WTC11 (cell line): ENCODE measurements around the gene SMAD3. TPM values are rescaled to one million over a fixed set of nuclear protein-coding genes. Genes with fewer than 3 reads are reported as not detected.

ENCODE experiments used
- ATAC-seq: fragments of 200-7000 bp; cut with Tn5 transposase; 2 replicates; pipeline ENCODE4 v1.10.0; 2021; ENCODE audit warnings: mild to moderate bottlenecking, moderate library complexity
- CTCF ChIA-PET: fragments of 300-600 bp; sonication (Branson Sonifier 250); formaldehyde crosslinking; loops from one replicate; lab custom pipeline; 2021; ENCODE audit warnings: antibody characterized with exemption; lab: Charles Lee
- POLR2A ChIA-PET: fragments of 350-600 bp; sonication (Branson Sonifier 250); formaldehyde crosslinking; loops from one replicate; lab custom pipeline; 2021; ENCODE audit warnings: antibody characterized with exemption; lab: Charles Lee
- DNase-seq: peaks from one replicate; pipeline ENCODE4 v3.0.0; 2021; ENCODE audit warnings: low spot score
- H3K27ac Mint-ChIP-seq: 2 replicates; pipeline ENCODE4 v1.8.0; 2021; ENCODE audit warnings: mixed read lengths
- H3K27me3 Mint-ChIP-seq: 2 replicates; pipeline ENCODE4 v1.8.0; 2021; ENCODE audit warnings: low read depth, mild to moderate bottlenecking, moderate library complexity, mixed read lengths
- H3K36me3 Mint-ChIP-seq: 2 replicates; pipeline ENCODE4 v1.8.0; 2021; ENCODE audit warnings: mixed read lengths
- H3K4me1 Mint-ChIP-seq: 2 replicates; pipeline ENCODE4 v1.8.0; 2022; ENCODE audit warnings: mixed read lengths
- H3K4me3 Mint-ChIP-seq: 2 replicates; pipeline ENCODE4 v1.8.0; 2021; ENCODE audit warnings: mild to moderate bottlenecking, moderate library complexity, mixed read lengths
- H3K9me3 Mint-ChIP-seq: 2 replicates; pipeline ENCODE4 v1.8.0; 2021; ENCODE audit warnings: mixed read lengths
- ELF4 ChIP-seq: sonication (generic); formaldehyde crosslinking; IDR thresholded peaks from 2 replicates; pipeline ENCODE4 v1.8.1; 2022; ENCODE audit warnings: low read depth, mild to moderate bottlenecking, moderate library complexity, missing genetic modification reagents
- FOXP4 ChIP-seq: sonication (generic); formaldehyde crosslinking; IDR thresholded peaks from 2 replicates; pipeline ENCODE4 v1.8.0; 2022; ENCODE audit warnings: mild to moderate bottlenecking, missing genetic modification reagents
- GABPB1 ChIP-seq: sonication (generic); formaldehyde crosslinking; IDR thresholded peaks from 2 replicates; pipeline ENCODE4 v1.8.1; 2023; ENCODE audit warnings: mild to moderate bottlenecking, missing genetic modification reagents
- JAZF1 ChIP-seq: fragments of 250-450 bp; sonication (Bioruptor Pico); IDR thresholded peaks from 2 replicates; pipeline ENCODE4 v1.9.0; 2021; ENCODE audit warnings: moderate library complexity, mild to moderate bottlenecking, inconsistent platforms
- JUN ChIP-seq: sonication (generic); formaldehyde crosslinking; IDR thresholded peaks from 2 replicates; pipeline ENCODE4 v1.8.0; 2023; ENCODE audit warnings: mild to moderate bottlenecking, missing genetic modification reagents
- SMAD3 ChIP-seq: sonication (generic); formaldehyde crosslinking; IDR thresholded peaks from 2 replicates; pipeline ENCODE4 v1.8.0; 2022; ENCODE audit warnings: missing genetic modification reagents, mild to moderate bottlenecking, borderline replicate concordance
- TP53 ChIP-seq: sonication (generic); formaldehyde crosslinking; IDR thresholded peaks from 2 replicates; pipeline ENCODE4 v1.8.1; 2023; ENCODE audit warnings: mild to moderate bottlenecking, missing genetic modification reagents
- total RNA-seq: library from RNA; stranded (reverse); gene quantifications from 3 replicates; pipeline ENCODE4 v1.2.3, GENCODE V29; 2021
- TF ChIP-seq, protein P1 (sequence below): fragments of 250-450 bp; sonication (Bioruptor Pico); conservative IDR thresholded peaks from 2 replicates; pipeline ENCODE4 v1.9.0; 2021; ENCODE audit warnings: mild to moderate bottlenecking
- TF ChIP-seq, protein P2 (sequence below): fragments of 250-450 bp; sonication (Bioruptor Pico); IDR thresholded peaks from 2 replicates; pipeline ENCODE4 v2.1.2; 2022; ENCODE audit warnings: mild to moderate bottlenecking, moderate library complexity
- TF ChIP-seq, protein P3 (sequence below): fragments of 200-600 bp; IDR thresholded peaks from 2 replicates; pipeline ENCODE4 v1.8.0; 2022; ENCODE audit warnings: antibody characterized with exemption
- TF ChIP-seq, protein P4 (sequence below): sonication (generic); formaldehyde crosslinking; IDR thresholded peaks from 2 replicates; pipeline ENCODE4 v1.8.1; 2023; ENCODE audit warnings: mild to moderate bottlenecking, missing genetic modification reagents, moderate library complexity
- TF ChIP-seq, protein P5 (sequence below): sonication (generic); formaldehyde crosslinking; conservative IDR thresholded peaks from 2 replicates; pipeline ENCODE4 v1.8.1; 2023; ENCODE audit warnings: mild to moderate bottlenecking, low read depth, missing genetic modification reagents, moderate library complexity

The SMAD3 gene
- total RNA-seq, 1 experiment from 2014 or later = 34.6 TPM

- Mint-ChIP-seq H3K27me3 (no peaks in the 10 kb centered on the region; the same call in 1 of the 2 replicates), H3K4me3 (no peak overlapping the region), H3K36me3 (no peaks in the 10 kb centered on the region)
- CTCF ChIA-PET = interaction anchor here (0.6 to 2.9 kb wide), 3 partner anchors 23 to 196 kb away, joined by 3 to 9 read pairs (median 9); no protein-coding TSS in a partner anchor
- no peak for TF ChIP-seq JUN (CRISPR knock-in tag)
- no peak for TF ChIP-seq ELF4 (CRISPR knock-in tag)
- TF ChIP-seq SMAD3 (CRISPR knock-in tag) = no peak
- TF ChIP-seq JAZF1 (CRISPR knock-in tag) = no peak
- TF ChIP-seq, all 79 proteins: peak for 0
- ATAC-seq = no peak
- no peak for DNase-seq
- H3K9me3 Mint-ChIP-seq = no peaks in the 10 kb centered on the region
- H3K4me1 Mint-ChIP-seq = peaks cover 96% of the 10 kb centered on the region
- H3K27ac Mint-ChIP-seq = peak overlapping the region; percentile 43; the same call in 1 of the 2 replicates
- POLR2A ChIA-PET = no interaction called here
Observed at GRCh38 chr15:67142092-67142766, 76.8 kb downstream of the SMAD3 start.

DNA sequence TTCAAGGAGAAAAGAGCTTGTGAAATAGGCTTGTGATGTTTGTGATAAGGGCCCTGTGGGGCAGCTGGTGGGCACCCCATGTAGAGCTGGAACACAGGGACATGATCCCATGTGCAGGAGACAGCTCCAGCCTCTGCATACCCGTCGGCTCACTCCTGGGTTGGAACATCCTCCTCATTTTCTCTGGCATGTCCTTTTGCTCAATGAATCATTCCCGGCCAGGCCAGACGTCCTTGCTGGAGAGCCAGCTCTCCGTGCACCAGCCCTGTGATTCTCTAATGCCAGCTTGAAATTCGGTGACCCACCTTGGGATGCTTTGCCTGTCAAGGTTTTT is 77.3 kb downstream of the SMAD3 start:
- POLR2A ChIA-PET = no interaction called here
- DNase-seq (no peak), ATAC-seq (no peak)
- no peaks in the 10 kb centered on the region for H3K36me3 Mint-ChIP-seq
- H3K4me3 Mint-ChIP-seq = no peak overlapping the region
- TF ChIP-seq GABPB1 (CRISPR knock-in tag) = no peak
- TF ChIP-seq, protein P1, sequence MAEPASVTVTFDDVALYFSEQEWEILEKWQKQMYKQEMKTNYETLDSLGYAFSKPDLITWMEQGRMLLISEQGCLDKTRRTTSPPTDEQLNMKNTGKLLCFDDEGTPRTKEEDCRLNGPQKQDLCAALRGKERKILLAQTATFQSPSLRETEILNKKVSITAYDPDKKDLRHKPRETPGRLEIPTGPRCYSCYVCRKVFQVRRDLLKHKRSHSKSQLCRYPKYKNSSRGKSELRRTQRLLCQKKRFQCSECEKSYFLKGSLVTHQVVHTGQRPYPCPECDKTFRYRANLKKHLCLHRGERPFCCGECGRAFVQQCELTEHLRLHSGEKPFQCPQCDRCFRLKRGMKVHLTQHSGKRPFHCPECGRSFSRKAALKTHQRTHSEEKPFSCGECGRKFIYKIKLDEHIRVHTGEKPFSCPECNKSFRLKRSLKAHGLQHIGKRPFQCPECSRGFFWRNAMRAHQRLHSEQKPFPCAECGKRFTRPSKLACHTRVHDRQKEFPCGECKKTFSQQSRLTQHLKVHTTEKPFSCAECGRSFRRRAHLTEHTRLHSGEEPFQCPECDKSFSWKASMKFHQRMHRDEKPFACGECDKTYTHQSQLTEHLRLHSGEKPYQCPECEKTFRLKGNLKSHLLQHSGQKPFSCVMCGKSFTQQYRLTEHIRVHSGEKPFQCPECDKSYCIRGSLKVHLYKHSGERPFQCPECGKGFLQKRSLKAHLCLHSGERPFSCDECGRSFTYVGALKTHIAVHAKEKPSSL (CRISPR knock-in tag) = no peak
- TF ChIP-seq, protein P2, sequence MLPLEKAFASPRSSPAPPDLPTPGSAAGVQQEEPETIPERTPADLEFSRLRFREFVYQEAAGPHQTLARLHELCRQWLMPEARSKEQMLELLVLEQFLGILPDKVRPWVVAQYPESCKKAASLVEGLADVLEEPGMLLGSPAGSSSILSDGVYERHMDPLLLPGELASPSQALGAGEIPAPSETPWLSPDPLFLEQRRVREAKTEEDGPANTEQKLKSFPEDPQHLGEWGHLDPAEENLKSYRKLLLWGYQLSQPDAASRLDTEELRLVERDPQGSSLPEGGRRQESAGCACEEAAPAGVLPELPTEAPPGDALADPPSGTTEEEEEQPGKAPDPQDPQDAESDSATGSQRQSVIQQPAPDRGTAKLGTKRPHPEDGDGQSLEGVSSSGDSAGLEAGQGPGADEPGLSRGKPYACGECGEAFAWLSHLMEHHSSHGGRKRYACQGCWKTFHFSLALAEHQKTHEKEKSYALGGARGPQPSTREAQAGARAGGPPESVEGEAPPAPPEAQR = no peak
- TF ChIP-seq FOXP4 (CRISPR knock-in tag) = no peak
- TF ChIP-seq, protein P3, sequence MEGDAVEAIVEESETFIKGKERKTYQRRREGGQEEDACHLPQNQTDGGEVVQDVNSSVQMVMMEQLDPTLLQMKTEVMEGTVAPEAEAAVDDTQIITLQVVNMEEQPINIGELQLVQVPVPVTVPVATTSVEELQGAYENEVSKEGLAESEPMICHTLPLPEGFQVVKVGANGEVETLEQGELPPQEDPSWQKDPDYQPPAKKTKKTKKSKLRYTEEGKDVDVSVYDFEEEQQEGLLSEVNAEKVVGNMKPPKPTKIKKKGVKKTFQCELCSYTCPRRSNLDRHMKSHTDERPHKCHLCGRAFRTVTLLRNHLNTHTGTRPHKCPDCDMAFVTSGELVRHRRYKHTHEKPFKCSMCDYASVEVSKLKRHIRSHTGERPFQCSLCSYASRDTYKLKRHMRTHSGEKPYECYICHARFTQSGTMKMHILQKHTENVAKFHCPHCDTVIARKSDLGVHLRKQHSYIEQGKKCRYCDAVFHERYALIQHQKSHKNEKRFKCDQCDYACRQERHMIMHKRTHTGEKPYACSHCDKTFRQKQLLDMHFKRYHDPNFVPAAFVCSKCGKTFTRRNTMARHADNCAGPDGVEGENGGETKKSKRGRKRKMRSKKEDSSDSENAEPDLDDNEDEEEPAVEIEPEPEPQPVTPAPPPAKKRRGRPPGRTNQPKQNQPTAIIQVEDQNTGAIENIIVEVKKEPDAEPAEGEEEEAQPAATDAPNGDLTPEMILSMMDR = no peak
- TF ChIP-seq, protein P4, sequence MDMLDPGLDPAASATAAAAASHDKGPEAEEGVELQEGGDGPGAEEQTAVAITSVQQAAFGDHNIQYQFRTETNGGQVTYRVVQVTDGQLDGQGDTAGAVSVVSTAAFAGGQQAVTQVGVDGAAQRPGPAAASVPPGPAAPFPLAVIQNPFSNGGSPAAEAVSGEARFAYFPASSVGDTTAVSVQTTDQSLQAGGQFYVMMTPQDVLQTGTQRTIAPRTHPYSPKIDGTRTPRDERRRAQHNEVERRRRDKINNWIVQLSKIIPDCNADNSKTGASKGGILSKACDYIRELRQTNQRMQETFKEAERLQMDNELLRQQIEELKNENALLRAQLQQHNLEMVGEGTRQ (CRISPR knock-in tag) = no peak
- TF ChIP-seq TP53 (CRISPR knock-in tag) = no peak
- TF ChIP-seq, protein P5, sequence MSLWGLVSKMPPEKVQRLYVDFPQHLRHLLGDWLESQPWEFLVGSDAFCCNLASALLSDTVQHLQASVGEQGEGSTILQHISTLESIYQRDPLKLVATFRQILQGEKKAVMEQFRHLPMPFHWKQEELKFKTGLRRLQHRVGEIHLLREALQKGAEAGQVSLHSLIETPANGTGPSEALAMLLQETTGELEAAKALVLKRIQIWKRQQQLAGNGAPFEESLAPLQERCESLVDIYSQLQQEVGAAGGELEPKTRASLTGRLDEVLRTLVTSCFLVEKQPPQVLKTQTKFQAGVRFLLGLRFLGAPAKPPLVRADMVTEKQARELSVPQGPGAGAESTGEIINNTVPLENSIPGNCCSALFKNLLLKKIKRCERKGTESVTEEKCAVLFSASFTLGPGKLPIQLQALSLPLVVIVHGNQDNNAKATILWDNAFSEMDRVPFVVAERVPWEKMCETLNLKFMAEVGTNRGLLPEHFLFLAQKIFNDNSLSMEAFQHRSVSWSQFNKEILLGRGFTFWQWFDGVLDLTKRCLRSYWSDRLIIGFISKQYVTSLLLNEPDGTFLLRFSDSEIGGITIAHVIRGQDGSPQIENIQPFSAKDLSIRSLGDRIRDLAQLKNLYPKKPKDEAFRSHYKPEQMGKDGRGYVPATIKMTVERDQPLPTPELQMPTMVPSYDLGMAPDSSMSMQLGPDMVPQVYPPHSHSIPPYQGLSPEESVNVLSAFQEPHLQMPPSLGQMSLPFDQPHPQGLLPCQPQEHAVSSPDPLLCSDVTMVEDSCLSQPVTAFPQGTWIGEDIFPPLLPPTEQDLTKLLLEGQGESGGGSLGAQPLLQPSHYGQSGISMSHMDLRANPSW (CRISPR knock-in tag) = no peak
- peak overlapping the region; percentile 43; the same call in 1 of the 2 replicates for H3K27ac Mint-ChIP-seq
- CTCF ChIA-PET = interaction anchor here (2.8 to 2.9 kb wide), 2 partner anchors 22 to 196 kb away, joined by 9 read pairs; no protein-coding TSS in a partner anchor
- H3K4me1 Mint-ChIP-seq = peaks cover 96% of the 10 kb centered on the region
- no peaks in the 10 kb centered on the region for H3K9me3 Mint-ChIP-seq
- H3K27me3 Mint-ChIP-seq = no peaks in the 10 kb centered on the region; the same call in 1 of the 2 replicates
